Muscle layer of duodenum (tissue), 2 donors: ENCODE results near the gene ACVRL1.

Source experiments
- H3K27ac ChIP-seq: one replicate; pipeline ENCODE4 v1.7.0; 2013; ENCODE audit warnings: mild to moderate bottlenecking, low read length
- H3K27me3 ChIP-seq: one replicate; pipeline ENCODE4 v1.7.0; 2013; ENCODE audit warnings: low read depth, mild to moderate bottlenecking, control low read depth, low read length
- H3K36me3 ChIP-seq, 2 donors: one replicate each; pipeline ENCODE4 v1.7.0; 2013; ENCODE audit warnings: low read length in 2 of 2, control low read depth in 1 of 2, mild to moderate bottlenecking in 1 of 2; ENCODE audit not compliant: insufficient read depth in 2 of 2, control insufficient read depth in 1 of 2
- H3K4me1 ChIP-seq, 2 donors: one replicate each; pipeline ENCODE4 v1.7.0; 2013; ENCODE audit warnings: low read length in 2 of 2, mild to moderate bottlenecking in 2 of 2, control low read depth in 1 of 2, moderate library complexity in 1 of 2; ENCODE audit not compliant: insufficient read depth in 2 of 2, control insufficient read depth in 1 of 2
- H3K4me3 ChIP-seq, 2 donors: one replicate each; pipeline ENCODE4 v1.7.0; 2013; ENCODE audit warnings: low read length in 2 of 2, low read depth in 1 of 2, mild to moderate bottlenecking in 1 of 2
- H3K9me3 ChIP-seq, 2 donors: one replicate each; pipeline ENCODE4 v1.7.0; 2013; ENCODE audit warnings: low read length in 2 of 2, control low read depth in 1 of 2, mild to moderate bottlenecking in 1 of 2; ENCODE audit not compliant: control insufficient read depth in 1 of 2
- donor health status: healthy.

Gene ACVRL1

DNA sequence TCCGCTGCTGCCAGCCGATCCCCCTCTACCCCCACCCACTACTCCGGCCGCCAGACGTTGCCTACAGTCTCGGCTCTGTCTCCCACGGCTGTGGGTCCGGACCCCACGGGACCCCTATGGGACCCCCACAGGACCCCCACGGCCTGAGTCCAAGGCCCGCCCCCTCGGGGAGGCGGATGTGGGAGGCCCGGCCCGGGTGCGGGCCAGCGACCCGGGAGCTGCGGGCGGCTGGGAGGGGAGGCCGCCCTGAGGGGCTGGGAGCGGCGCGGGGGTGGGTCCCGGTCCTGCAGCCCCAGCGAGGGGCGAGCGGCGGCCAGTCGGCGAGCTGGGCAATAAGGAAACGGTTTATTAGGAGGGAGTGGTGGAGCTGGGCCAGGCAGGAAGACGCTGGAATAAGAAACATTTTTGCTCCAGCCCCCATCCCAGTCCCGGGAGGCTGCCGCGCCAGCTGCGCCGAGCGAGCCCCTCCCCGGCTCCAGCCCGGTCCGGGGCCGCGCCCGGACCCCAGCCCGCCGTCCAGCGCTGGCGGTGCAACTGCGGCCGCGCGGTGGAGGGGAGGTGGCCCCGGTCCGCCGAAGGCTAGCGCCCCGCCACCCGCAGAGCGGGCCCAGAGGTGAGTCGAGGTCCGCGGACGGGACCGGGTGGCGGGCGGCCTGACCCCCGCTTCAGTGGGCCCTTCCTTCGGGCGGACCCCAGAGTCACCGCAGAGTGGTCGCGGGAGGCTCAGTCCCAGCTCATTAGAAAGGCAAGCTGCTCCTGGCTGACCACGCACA is at the start of gene ACVRL1:
Gene ACVRL1 (plus strand): TSS at position 422 of the 773 bp plus-strand sequence. CDS start 4,971 bp downstream, outside the sequence.
- peaks cover 0 to 20% of the 10 kb centered on the region in 2 donors for H3K4me1 ChIP-seq
- H3K36me3 ChIP-seq: no peaks in the 10 kb centered on the region
- H3K9me3 ChIP-seq: no peaks in the 10 kb centered on the region
- peak within 1 kb of the TSS; percentile 90 for H3K27ac ChIP-seq
- H3K27me3 ChIP-seq: peaks cover 6% of the 10 kb centered on the region
- peak within 1 kb of the TSS; percentile 60 to 75 for H3K4me3 ChIP-seq

DNA sequence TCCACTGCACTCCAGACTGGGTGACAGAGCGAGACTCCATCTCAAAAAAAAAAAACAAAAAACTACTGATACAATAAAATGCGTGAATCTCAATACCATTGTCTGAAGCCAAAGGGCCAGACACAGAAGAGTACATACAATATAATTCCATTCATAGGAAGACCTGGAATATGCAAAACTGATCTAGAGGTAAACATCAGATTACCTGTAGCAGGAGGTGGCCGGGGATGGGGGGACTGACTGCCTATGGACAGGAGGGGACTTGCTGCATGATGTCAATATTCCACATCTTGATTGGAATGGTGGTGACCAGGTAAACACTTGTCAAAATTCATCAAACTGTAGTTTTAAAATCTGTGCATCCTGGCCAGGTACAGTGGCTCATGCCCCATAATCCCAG is 46.3 kb upstream of the ACVRL1 start:
- Histone ChIP-seq H3K27me3 (peaks cover 13% of the 10 kb centered on the region), H3K4me1 (peaks cover 0 to 15% of the 10 kb centered on the region in 2 donors), H3K9me3 (no peaks in the 10 kb centered on the region), H3K4me3 (no peak overlapping the region), H3K27ac (no peak overlapping the region), H3K36me3 (no peaks in the 10 kb centered on the region)

DNA sequence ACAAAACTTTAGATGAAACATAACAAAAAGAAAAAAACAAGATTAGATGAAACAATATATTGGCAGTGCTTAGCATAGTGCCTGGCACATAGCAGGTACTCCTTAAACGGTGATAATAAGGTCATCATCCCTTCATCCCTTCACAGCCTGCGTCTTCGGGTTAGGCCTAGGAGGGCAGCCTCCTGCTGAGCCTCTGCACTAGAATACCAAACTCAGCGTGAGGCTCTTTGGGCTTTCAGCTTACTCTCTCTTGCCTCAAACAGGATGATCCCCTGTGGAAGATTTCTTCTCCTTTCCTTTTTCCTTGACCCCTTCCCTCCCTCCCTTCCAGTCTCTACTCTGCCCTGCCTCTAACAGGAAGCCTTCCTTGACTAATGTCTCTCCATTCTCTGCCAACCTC is 44.4 kb upstream of the ACVRL1 start:
- Histone ChIP-seq H3K27ac (no peak overlapping the region), H3K4me1 (peaks cover 0 to 11% of the 10 kb centered on the region in 2 donors), H3K4me3 (no peak overlapping the region), H3K36me3 (no peaks in the 10 kb centered on the region), H3K27me3 (peaks cover 13% of the 10 kb centered on the region), H3K9me3 (no peaks in the 10 kb centered on the region)

DNA sequence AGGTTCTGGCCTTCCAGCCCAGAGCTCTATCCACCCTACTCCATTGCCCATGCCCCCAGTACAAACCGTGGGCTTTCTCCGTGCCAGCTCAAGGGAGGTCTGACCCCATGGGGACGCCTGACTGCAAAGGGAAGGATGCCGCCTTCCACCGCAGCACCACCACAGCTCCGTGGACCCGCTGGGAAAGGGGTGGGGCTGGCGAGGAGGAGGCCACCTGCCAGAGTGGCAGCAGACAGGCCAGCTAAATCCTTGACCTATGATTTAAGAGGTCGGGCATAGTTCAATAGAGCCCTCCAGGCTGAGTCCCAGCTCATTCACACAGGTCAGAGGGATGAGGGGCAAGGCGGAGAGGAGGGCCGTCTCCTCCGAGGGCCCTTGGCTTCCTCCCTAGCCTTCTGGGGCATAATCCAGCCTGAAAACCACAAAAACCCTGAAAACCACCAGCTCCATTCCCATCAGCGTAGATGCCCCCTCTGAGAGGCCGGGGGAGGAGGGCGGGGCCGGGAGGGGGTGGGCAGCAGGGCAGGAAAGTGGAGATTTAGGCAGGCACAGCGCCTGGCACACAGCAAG is 43.9 kb upstream of the ACVRL1 start:
- peaks cover 16% of the 10 kb centered on the region for H3K27me3 ChIP-seq

DNA sequence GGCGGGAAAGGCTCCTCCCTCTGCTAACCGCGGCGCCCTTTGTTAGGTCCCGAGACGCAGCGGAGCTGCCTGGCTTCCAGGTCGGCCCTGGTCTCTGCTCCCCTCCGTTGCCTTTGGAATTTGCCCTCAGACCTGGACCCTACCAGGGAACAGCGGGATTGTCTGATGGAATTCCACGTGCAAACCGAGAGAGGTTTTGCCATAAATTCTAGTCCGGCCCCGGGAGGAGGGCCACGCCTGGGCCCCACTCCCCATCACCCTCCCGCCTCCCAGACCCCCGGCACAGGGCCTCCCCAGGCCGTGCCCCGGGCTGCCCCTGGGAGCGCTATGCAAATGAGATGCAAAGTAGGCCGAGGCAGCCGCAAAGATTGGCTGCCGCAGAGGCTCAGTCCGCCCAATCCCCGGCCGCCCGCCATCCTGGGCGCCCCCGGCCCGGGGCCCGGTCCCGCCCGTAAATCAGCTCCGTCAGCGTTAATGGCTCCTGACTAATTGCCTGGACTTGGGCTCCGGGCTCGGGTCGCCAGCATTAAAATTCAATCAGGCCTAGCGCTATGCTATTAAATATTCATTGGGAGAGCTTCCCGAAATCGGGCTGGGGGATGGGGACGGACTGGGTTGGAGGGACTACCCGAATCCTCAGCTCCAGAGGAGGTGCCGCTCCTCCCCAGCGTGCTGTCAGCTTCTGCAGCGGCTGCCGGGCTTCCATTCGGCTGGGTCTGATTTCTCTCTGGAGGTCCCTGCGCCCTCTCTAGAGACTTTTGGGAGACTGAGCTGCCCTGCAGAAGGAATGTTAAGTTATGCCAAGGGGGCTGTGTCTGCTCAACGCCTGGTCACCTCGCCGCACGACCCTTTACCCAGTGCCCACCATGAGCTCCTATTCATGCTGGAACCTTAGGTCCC is 43.1 kb upstream of the ACVRL1 start:
- no peak overlapping the region for H3K27ac ChIP-seq
- no peaks in the 10 kb centered on the region for H3K9me3 ChIP-seq
- H3K36me3 ChIP-seq: no peaks in the 10 kb centered on the region
- H3K27me3 ChIP-seq: peaks cover 21% of the 10 kb centered on the region
- H3K4me1 ChIP-seq: peaks cover 0 to 19% of the 10 kb centered on the region in 2 donors
- H3K4me3 ChIP-seq: peak overlapping the region in 1 of 2 donors; percentile 59

More for the DNA sequence above, 43.9 kb upstream of the ACVRL1 start:
- H3K27ac ChIP-seq: no peak overlapping the region
- peaks cover 0 to 12% of the 10 kb centered on the region in 2 donors for H3K4me1 ChIP-seq
- no peaks in the 10 kb centered on the region for H3K9me3 ChIP-seq
- H3K36me3 ChIP-seq: no peaks in the 10 kb centered on the region
- peak overlapping the region in 1 of 2 donors; percentile 59 for H3K4me3 ChIP-seq

DNA sequence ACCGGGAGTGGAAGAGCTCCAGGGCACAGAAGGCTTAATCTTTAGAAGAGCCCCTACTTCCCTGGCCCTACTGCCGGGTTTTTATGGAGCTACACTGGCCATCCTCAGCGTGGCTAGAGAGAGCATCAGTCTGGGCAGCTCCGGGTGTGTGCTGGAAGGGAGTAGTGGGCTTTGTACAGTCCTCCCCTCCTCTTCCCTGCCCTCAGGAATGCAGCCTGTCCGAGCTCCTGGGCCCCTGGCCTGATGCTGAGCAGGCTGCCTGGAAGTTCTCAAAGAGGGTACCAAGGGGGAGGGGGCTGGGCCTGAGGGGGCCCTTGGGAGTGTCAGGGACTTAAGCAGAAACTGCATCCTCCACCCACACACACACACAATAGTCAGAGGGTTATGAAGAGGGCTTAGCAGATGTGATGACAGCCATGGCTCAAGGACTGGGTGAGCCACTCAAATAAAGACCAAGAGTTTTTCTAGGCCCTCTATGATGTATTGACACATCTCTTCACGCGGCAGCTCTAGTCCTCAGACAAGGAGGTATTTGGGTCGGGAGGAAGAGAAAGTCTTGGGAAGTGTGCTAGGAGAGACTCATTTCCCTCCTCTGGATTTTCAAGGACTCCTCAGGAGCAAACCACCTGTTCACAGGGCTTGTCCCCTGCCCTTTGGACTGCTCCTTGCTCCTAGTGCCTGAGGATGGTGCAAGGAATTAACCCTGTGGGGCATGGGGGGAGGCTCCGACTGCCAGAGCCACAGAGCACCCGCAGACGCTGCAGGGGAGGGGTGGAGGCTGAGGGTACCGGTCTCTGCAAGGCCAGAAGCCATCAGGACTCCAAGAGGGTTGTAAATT is 42.3 kb upstream of the ACVRL1 start:
- peaks cover 21% of the 10 kb centered on the region for H3K27me3 ChIP-seq
- H3K27ac ChIP-seq: no peak overlapping the region
- H3K4me1 ChIP-seq: peaks cover 0 to 24% of the 10 kb centered on the region in 2 donors
- H3K9me3 ChIP-seq: no peaks in the 10 kb centered on the region
- H3K4me3 ChIP-seq: peak overlapping the region in 1 of 2 donors; percentile 59
- no peaks in the 10 kb centered on the region for H3K36me3 ChIP-seq

DNA sequence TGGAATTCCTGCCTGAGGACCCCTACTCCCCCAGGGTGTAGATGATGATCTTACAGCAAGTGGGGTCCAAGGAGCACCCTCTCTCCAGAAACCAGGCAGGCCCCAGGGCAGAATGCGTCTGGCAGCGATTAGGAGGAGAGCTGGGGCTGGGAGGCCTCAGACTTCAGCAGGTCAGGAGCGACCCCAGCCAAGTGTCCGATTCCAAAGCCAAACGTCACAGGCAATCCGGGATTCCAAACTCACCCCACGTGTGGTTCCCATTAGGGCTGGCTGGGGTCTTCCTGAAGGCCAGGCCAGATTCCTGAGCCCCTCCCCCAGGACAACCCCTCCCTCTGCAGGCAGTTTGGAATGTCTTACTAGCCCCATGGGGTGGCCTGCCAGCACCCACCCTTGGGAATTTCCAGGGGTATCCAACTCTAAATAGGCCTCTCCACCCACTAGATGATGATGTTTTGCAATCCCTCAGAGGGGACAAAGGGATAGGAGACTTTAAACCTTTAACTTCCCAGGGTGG is 41.5 kb upstream of the ACVRL1 start:
- H3K27ac ChIP-seq: no peak overlapping the region
- no peak overlapping the region for H3K4me3 ChIP-seq
- peaks cover 0 to 24% of the 10 kb centered on the region in 2 donors for H3K4me1 ChIP-seq
- H3K9me3 ChIP-seq: no peaks in the 10 kb centered on the region
- H3K36me3 ChIP-seq: no peaks in the 10 kb centered on the region
- H3K27me3 ChIP-seq: peaks cover 21% of the 10 kb centered on the region

DNA sequence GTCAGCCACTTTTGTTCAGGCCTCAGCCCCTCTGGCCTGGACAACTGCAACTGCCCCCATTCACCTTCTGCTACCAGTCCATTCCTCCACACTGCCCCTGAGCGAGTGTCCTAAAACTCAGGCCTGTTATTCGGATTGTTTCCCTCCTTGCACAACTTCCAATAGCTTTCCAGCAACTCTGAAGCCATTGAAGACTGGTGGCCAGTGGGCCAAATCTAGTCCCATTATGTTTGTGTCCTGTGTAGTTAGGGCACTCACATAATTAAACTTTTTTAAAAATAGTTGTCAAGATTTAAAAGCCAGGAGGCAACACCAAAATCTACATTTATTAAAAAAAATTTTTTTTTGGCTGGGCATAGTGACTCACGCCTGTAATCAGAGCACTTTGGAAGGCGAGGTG is 41.0 kb upstream of the ACVRL1 start:
- Histone ChIP-seq H3K36me3 (no peaks in the 10 kb centered on the region), H3K9me3 (no peaks in the 10 kb centered on the region), H3K27me3 (peaks cover 21% of the 10 kb centered on the region), H3K4me3 (no peak overlapping the region), H3K4me1 (peaks cover 0 to 24% of the 10 kb centered on the region in 2 donors), H3K27ac (no peak overlapping the region)

DNA sequence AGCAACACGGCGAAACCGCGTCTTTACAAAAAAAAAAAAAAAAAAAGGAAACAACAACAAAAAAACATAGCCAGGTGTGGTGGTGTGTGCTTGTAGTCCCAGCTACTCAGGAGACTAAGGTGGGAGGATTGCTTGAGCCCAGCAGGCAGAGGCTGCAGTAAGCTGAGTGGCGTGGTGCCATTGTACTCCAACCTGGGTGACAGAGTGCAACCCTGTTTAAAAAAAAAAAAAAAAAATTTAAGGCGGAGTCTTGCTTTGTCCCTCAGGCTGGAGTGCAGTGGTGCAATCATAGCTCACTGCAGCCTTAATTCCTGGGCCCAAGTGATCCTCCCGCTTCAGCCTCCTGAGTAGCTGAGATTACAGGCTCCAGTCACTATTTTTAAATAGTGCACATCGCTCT is 40.5 kb upstream of the ACVRL1 start:
- no peak overlapping the region for H3K4me3 ChIP-seq
- H3K36me3 ChIP-seq: no peaks in the 10 kb centered on the region
- H3K4me1 ChIP-seq: peaks cover 0 to 24% of the 10 kb centered on the region in 2 donors
- H3K27me3 ChIP-seq: peaks cover 21% of the 10 kb centered on the region
- no peaks in the 10 kb centered on the region for H3K9me3 ChIP-seq
- H3K27ac ChIP-seq: no peak overlapping the region

DNA sequence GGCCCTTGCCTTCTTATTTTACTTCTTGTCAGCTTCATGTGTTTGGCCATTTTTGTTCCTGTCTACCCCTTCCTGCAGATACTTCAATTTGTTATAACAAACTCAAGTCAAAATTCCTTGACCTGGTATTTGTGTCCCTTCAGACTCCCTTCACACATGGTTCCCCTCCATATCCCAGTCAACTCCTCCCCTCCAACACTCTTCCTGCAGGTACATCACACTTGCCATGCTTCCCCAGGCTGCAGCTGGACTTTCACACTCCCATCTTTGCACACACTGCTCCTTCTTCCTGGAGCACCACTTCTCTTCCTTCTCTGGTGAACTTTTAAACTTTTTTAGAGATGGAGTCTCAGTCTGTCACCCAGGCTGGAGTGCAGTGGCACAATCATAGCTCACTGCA is 39.9 kb upstream of the ACVRL1 start:
- Histone ChIP-seq H3K4me1 (peaks cover 0 to 24% of the 10 kb centered on the region in 2 donors), H3K36me3 (no peaks in the 10 kb centered on the region), H3K4me3 (no peak overlapping the region), H3K27ac (no peak overlapping the region), H3K27me3 (peaks cover 21% of the 10 kb centered on the region), H3K9me3 (no peaks in the 10 kb centered on the region)
